Activated CD8-positive, alpha-beta T cell treated with anti-CD3 and anti-CD28 coated beads for 36 hours (primary cell): Measurements from ENCODE around the gene ZNF322. TPM values are rescaled to one million over a fixed set of nuclear protein-coding genes. Genes with fewer than 3 reads are reported as not detected.

ENCODE experiments used
- ATAC-seq: fragments of 200-7000 bp; cut with Tn5 transposase; one replicate; pipeline ENCODE4 v1.10.0; 2021; ENCODE audit warnings: mild to moderate bottlenecking, moderate library complexity
- CTCF ChIA-PET: fragments of 350-600 bp; sonication (Branson Sonifier 250); formaldehyde crosslinking; loops from one replicate; lab custom pipeline; 2021; ENCODE audit warnings: antibody characterized with exemption; lab: Charles Lee
- POLR2A ChIA-PET: fragments of 350-600 bp; sonication (Branson Sonifier 250); formaldehyde crosslinking; loops from one replicate; lab custom pipeline; 2021; ENCODE audit warnings: antibody characterized with exemption; lab: Charles Lee
- DNase-seq: peaks from one replicate; pipeline ENCODE4 v3.0.0-alpha.2; 2020
- H3K27ac Mint-ChIP-seq: one replicate; pipeline ENCODE4 v1.8.0; 2021; ENCODE audit warnings: mild to moderate bottlenecking, mixed read lengths
- H3K27me3 Mint-ChIP-seq: one replicate; pipeline ENCODE4 v1.8.0; 2021; ENCODE audit warnings: mixed read lengths
- H3K36me3 Mint-ChIP-seq: one replicate; pipeline ENCODE4 v1.8.0; 2021; ENCODE audit warnings: low read depth, mixed read lengths
- H3K4me1 Mint-ChIP-seq: one replicate; pipeline ENCODE4 v1.8.0; 2021; ENCODE audit warnings: low read depth, mixed read lengths
- H3K4me3 Mint-ChIP-seq: one replicate; pipeline ENCODE4 v1.8.0; 2021; ENCODE audit warnings: mild to moderate bottlenecking, moderate library complexity, mixed read lengths
- H3K9me3 Mint-ChIP-seq: one replicate; pipeline ENCODE4 v1.8.0; 2021; ENCODE audit warnings: mixed read lengths
- CTCF ChIP-seq: fragments of 200-600 bp; IDR thresholded peaks from one replicate; pipeline ENCODE4 v1.8.0; 2022; ENCODE audit warnings: antibody characterized with exemption, mild to moderate bottlenecking
- intact Hi-C: fragments of 100-400 bp; cut with micrococcal nuclease; formaldehyde crosslinking; loops from one replicate; pipeline ENCODE4 v1.10.0; 2022
- total RNA-seq, 2 experiments: library from RNA; stranded (reverse); gene quantifications; one replicate each; pipeline ENCODE4 v1.2.3, GENCODE V29; 2021

The ZNF322 gene
- total RNA-seq, 2 experiments from 2014 or later = 7.7 to 9.3 TPM

DNA sequence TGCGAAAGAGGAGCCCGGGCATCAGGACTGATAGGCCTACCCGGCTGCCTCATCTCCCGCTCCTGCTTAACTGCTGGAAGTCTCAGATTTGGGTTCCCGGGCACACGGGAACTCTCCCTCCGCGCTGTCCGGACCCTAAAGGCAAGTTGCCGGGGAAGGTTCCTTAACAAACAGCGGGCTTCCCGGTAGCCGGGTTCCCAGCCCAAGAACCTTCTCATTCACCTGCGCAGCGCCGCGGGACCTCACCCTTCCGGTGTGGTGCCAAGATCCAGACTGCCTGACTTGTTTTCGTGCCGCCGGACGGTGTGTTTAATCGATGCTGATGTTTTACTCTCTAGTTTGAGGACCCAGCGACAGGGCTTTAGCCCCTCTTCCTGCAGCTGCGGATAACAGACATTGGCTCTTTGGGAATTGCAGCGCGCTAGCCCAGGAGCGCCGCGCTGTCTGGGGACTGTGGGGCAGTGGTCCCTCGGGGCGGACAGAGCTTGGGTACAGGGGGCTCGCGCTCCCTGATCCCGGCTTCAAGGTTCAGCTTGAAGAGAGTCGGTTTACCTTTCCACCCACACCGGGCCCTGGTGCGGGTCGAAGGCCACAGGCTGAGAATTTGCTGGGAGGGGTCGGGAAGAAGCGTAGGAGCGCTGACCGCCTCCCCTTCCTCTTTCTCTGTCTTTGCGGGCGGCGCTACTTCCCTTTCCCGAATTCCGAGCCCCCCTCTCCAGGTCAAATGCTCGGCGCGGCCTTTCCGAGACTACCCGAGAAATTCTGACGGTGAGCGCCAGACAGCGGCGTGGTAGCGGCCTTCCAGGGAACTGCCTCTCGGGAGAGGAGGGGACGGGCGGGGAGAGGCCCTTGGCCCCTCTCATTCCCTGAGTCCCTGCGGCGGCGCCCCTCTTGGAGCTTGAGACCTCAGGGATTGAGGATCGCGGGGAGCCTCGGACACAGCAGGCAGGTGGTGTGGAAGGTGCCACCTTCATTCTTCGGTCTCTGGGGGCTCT, 45.6 kb downstream of the ZNF322 start:
- Mint-ChIP-seq H3K9me3 (peaks cover 2% of the 10 kb centered on the region), H3K36me3 (no peaks in the 10 kb centered on the region), H3K4me3 (peak overlapping the region; percentile 70), H3K27ac (no peak overlapping the region), H3K4me1 (peaks cover 14% of the 10 kb centered on the region), H3K27me3 (peaks cover 36% of the 10 kb centered on the region)
- intact Hi-C loops = no loop called here
- CTCF ChIA-PET = interaction anchor here (1.5 kb wide), 1 partner anchor 19 kb away, joined by 4 read pairs; no protein-coding TSS in a partner anchor
- ATAC-seq (peak; percentile 30), DNase-seq (peak; percentile 34)
- POLR2A ChIA-PET = no interaction called here
- no peak for TF ChIP-seq CTCF

- intact Hi-C loops = no loop called here
- Mint-ChIP-seq H3K27ac (no peak overlapping the region), H3K4me3 (peak overlapping the region; percentile 70), H3K4me1 (peaks cover 14% of the 10 kb centered on the region), H3K9me3 (peaks cover 2% of the 10 kb centered on the region), H3K27me3 (peaks cover 36% of the 10 kb centered on the region), H3K36me3 (no peaks in the 10 kb centered on the region)
- ATAC-seq (no peak), DNase-seq (no peak)
- POLR2A ChIA-PET = no interaction called here
- no peak for TF ChIP-seq CTCF
- CTCF ChIA-PET = interaction anchor here (1.5 kb wide), 1 partner anchor 18 kb away, joined by 4 read pairs; no protein-coding TSS in a partner anchor
Measured at GRCh38 chr6:26613201-26613600, 46.3 kb downstream of the ZNF322 start.

DNA sequence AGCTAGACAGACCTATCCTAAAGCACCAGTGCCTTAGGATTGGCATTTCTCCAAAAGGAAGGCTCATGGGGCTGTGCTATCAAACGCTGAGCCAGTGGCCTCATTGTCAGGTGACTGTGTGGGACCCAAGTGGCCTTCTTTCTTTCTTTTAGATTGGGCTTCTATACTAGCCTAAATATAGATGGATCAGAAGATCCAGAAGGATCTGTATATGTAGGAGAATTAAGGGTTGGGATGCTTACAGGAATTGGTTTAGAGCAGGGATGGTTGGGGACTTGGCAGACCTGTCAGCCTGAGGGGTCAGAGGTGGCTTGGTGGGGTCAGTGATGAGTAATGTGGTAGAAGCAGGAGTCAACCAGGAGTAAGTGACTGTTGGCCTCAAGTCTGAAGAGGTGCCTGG, 47.9 kb downstream of the ZNF322 start:
- no peak for ATAC-seq
- intact Hi-C loops = no loop called here
- TF ChIP-seq CTCF = no peak
- peaks cover 22% of the 10 kb centered on the region for H3K4me1 Mint-ChIP-seq
- H3K36me3 Mint-ChIP-seq = no peaks in the 10 kb centered on the region
- no peak overlapping the region for H3K27ac Mint-ChIP-seq
- H3K4me3 Mint-ChIP-seq = no peak overlapping the region
- POLR2A ChIA-PET = interaction anchor here (1.4 kb wide), 1 partner anchor 12 kb away, joined by 4 read pairs; no protein-coding TSS in a partner anchor
- DNase-seq = no peak
- H3K27me3 Mint-ChIP-seq = peaks cover 33% of the 10 kb centered on the region
- CTCF ChIA-PET = no interaction called here
- H3K9me3 Mint-ChIP-seq = peaks cover 2% of the 10 kb centered on the region

DNA sequence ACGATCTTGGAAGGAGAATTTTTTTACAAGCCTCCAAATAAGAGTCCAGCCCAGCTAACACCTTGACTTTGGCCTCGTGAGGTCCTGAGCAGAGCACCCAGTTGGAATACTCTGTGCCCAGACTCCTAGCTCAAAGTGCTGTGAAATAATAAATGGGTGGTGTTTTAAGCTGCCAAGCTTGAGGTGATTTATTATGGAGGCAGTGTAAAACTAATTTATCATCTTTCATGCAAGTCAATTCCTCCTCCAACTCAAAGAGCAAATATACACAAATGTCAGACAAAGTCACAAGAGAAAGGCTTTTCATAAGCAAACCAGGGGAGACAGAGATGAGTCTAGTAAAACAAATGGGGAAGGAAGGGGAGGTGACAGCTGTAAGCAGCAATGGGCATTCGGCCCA, 50.1 kb downstream of the ZNF322 start:
- no peak for DNase-seq
- no peak overlapping the region for H3K27ac Mint-ChIP-seq
- H3K4me1 Mint-ChIP-seq = peaks cover 28% of the 10 kb centered on the region
- TF ChIP-seq CTCF = no peak
- no peaks in the 10 kb centered on the region for H3K36me3 Mint-ChIP-seq
- ChIA-PET CTCF (interaction anchor here (1.3 to 2.1 kb wide), 2 partner anchors 23 to 470 kb away, joined by 3 to 11 read pairs; no protein-coding TSS in a partner anchor), POLR2A (no interaction called here)
- H3K4me3 Mint-ChIP-seq = no peak overlapping the region
- intact Hi-C loops = loop anchor here (2.0 kb wide), 1 partner anchor 469 kb away; no protein-coding TSS in a partner anchor
- peaks cover 22% of the 10 kb centered on the region for H3K27me3 Mint-ChIP-seq
- H3K9me3 Mint-ChIP-seq = no peaks in the 10 kb centered on the region
- no peak for ATAC-seq
